ENCODE measurements around the gene MAPKAP1. TPM values are rescaled to one million over a fixed set of nuclear protein-coding genes. Genes with fewer than 3 reads are reported as not detected.

Gene MAPKAP1
- polyA plus RNA-seq, 1 donor, result 46.8 TPM

GRCh38 chr9:125611121-125611765 lies 95.8 kb downstream of the MAPKAP1 start:
- H3K9me3 ChIP-seq (ENCODE audit: control insufficient read depth, low read depth, low read length), result no peaks in the 10 kb centered on the region
- no peak for DNase-seq
- WGBS (ENCODE audit: insufficient coverage, low lambda C conversion rate), result 100% methylated on average over 1 of the region's 2 CpGs
- H3K36me3 ChIP-seq (ENCODE audit: control insufficient read depth, insufficient read depth, low read length), result no peaks in the 10 kb centered on the region
- no peak overlapping the region for H3K27ac ChIP-seq (ENCODE audit: low read length)
- H3K27me3 ChIP-seq (ENCODE audit: control insufficient read depth, insufficient read depth, low read length), result no peaks in the 10 kb centered on the region
- H3K4me3 ChIP-seq (ENCODE audit: low read length), result no peak overlapping the region
- no peaks in the 10 kb centered on the region for H3K4me1 ChIP-seq (ENCODE audit: control insufficient read depth, insufficient read depth, low read length)

- H3K4me3 ChIP-seq (ENCODE audit: low read length), result no peak overlapping the region
- WGBS (ENCODE audit: insufficient coverage, low lambda C conversion rate), result 100% methylated on average over 1 of the region's 1 CpG
- H3K9me3 ChIP-seq (ENCODE audit: control insufficient read depth, low read depth, low read length), result no peaks in the 10 kb centered on the region
- H3K27ac ChIP-seq (ENCODE audit: low read length), result no peak overlapping the region
- no peak for DNase-seq
- H3K4me1 ChIP-seq (ENCODE audit: control insufficient read depth, insufficient read depth, low read length), result no peaks in the 10 kb centered on the region
- no peaks in the 10 kb centered on the region for H3K27me3 ChIP-seq (ENCODE audit: control insufficient read depth, insufficient read depth, low read length)
- no peaks in the 10 kb centered on the region for H3K36me3 ChIP-seq (ENCODE audit: control insufficient read depth, insufficient read depth, low read length)
Measured at GRCh38 chr9:125609744-125610143, 97.3 kb downstream of the MAPKAP1 start.

- Histone ChIP-seq H3K27me3 (ENCODE audit: control insufficient read depth, insufficient read depth, low read length) (no peaks in the 10 kb centered on the region), H3K4me3 (ENCODE audit: low read length) (no peak overlapping the region), H3K9me3 (ENCODE audit: control insufficient read depth, low read depth, low read length) (no peaks in the 10 kb centered on the region), H3K36me3 (ENCODE audit: control insufficient read depth, insufficient read depth, low read length) (no peaks in the 10 kb centered on the region), H3K4me1 (ENCODE audit: control insufficient read depth, insufficient read depth, low read length) (peaks cover 3% of the 10 kb centered on the region), H3K27ac (ENCODE audit: low read length) (no peak overlapping the region)
- DNase-seq, result no peak
- 60% methylated on average over 1 of the region's 10 CpGs for WGBS (ENCODE audit: insufficient coverage, low lambda C conversion rate)
Measured at GRCh38 chr9:125608489-125609224, 98.4 kb downstream of the MAPKAP1 start.

GRCh38 chr9:125604196-125604595 lies 102.8 kb downstream of the MAPKAP1 start:
- Histone ChIP-seq H3K4me3 (ENCODE audit: low read length) (no peak overlapping the region), H3K27ac (ENCODE audit: low read length) (no peak overlapping the region), H3K9me3 (ENCODE audit: control insufficient read depth, low read depth, low read length) (no peaks in the 10 kb centered on the region), H3K27me3 (ENCODE audit: control insufficient read depth, insufficient read depth, low read length) (no peaks in the 10 kb centered on the region), H3K4me1 (ENCODE audit: control insufficient read depth, insufficient read depth, low read length) (peaks cover 13% of the 10 kb centered on the region), H3K36me3 (ENCODE audit: control insufficient read depth, insufficient read depth, low read length) (no peaks in the 10 kb centered on the region)
- no CpG with 5 or more reads among the region's 1 CpG for WGBS (ENCODE audit: insufficient coverage, low lambda C conversion rate)
- no peak for DNase-seq

GRCh38 chr9:125603478-125604021 lies 103.5 kb downstream of the MAPKAP1 start:
- peak overlapping the region; percentile 56 for H3K27ac ChIP-seq (ENCODE audit: low read length)
- H3K36me3 ChIP-seq (ENCODE audit: control insufficient read depth, insufficient read depth, low read length), result no peaks in the 10 kb centered on the region
- no peaks in the 10 kb centered on the region for H3K27me3 ChIP-seq (ENCODE audit: control insufficient read depth, insufficient read depth, low read length)
- 17% methylated on average over 1 of the region's 4 CpGs for WGBS (ENCODE audit: insufficient coverage, low lambda C conversion rate)
- no peaks in the 10 kb centered on the region for H3K9me3 ChIP-seq (ENCODE audit: control insufficient read depth, low read depth, low read length)
- no peak overlapping the region for H3K4me3 ChIP-seq (ENCODE audit: low read length)
- peaks cover 13% of the 10 kb centered on the region for H3K4me1 ChIP-seq (ENCODE audit: control insufficient read depth, insufficient read depth, low read length)
- DNase-seq, result peak; percentile 43 to 65

GRCh38 chr9:125601961-125602360 lies 105.0 kb downstream of the MAPKAP1 start:
- 100% methylated on average over 2 of the region's 7 CpGs for WGBS (ENCODE audit: insufficient coverage, low lambda C conversion rate)
- Histone ChIP-seq H3K4me1 (ENCODE audit: control insufficient read depth, insufficient read depth, low read length) (peaks cover 13% of the 10 kb centered on the region), H3K4me3 (ENCODE audit: low read length) (no peak overlapping the region), H3K27ac (ENCODE audit: low read length) (no peak overlapping the region), H3K9me3 (ENCODE audit: control insufficient read depth, low read depth, low read length) (no peaks in the 10 kb centered on the region), H3K36me3 (ENCODE audit: control insufficient read depth, insufficient read depth, low read length) (no peaks in the 10 kb centered on the region), H3K27me3 (ENCODE audit: control insufficient read depth, insufficient read depth, low read length) (no peaks in the 10 kb centered on the region)
- DNase-seq, result no peak

GRCh38 chr9:125600194-125600593 lies 106.8 kb downstream of the MAPKAP1 start:
- no peaks in the 10 kb centered on the region for H3K9me3 ChIP-seq (ENCODE audit: control insufficient read depth, low read depth, low read length)
- H3K27me3 ChIP-seq (ENCODE audit: control insufficient read depth, insufficient read depth, low read length), result no peaks in the 10 kb centered on the region
- WGBS (ENCODE audit: insufficient coverage, low lambda C conversion rate), result no CpG with 5 or more reads among the region's 1 CpG
- H3K4me3 ChIP-seq (ENCODE audit: low read length), result no peak overlapping the region
- peaks cover 13% of the 10 kb centered on the region for H3K4me1 ChIP-seq (ENCODE audit: control insufficient read depth, insufficient read depth, low read length)
- H3K27ac ChIP-seq (ENCODE audit: low read length), result peak overlapping the region; percentile 51
- peak; percentile 49 to 78 for DNase-seq
- no peaks in the 10 kb centered on the region for H3K36me3 ChIP-seq (ENCODE audit: control insufficient read depth, insufficient read depth, low read length)

DNA sequence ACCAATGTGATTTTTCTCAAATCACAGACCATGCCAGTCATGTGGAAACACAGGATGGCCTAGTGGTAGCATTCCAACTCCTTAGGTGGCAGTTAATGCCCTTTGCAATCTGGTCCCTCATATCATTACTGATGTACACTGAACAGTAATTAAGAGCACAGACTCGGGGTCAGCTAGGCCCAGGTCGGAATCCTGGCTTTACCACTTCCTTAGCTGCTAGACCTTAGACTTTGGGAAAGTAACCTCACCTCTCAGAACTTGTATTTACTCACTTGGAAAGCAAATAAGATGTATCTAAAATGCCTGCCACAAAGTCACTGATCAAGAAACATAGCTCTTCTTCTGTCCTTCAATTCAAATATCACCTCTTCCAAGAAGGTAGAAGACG lies 112.8 kb downstream of the MAPKAP1 start:
- peak; percentile 13 to 61 for DNase-seq
- 36% methylated on average over 1 of the region's 3 CpGs for WGBS (ENCODE audit: insufficient coverage, low lambda C conversion rate)
- H3K27ac ChIP-seq (ENCODE audit: low read length), result no peak overlapping the region
- H3K9me3 ChIP-seq (ENCODE audit: control insufficient read depth, low read depth, low read length), result no peaks in the 10 kb centered on the region
- H3K27me3 ChIP-seq (ENCODE audit: control insufficient read depth, insufficient read depth, low read length), result no peaks in the 10 kb centered on the region
- H3K36me3 ChIP-seq (ENCODE audit: control insufficient read depth, insufficient read depth, low read length), result no peaks in the 10 kb centered on the region
- H3K4me3 ChIP-seq (ENCODE audit: low read length), result no peak overlapping the region
- peaks cover 8% of the 10 kb centered on the region for H3K4me1 ChIP-seq (ENCODE audit: control insufficient read depth, insufficient read depth, low read length)

DNA sequence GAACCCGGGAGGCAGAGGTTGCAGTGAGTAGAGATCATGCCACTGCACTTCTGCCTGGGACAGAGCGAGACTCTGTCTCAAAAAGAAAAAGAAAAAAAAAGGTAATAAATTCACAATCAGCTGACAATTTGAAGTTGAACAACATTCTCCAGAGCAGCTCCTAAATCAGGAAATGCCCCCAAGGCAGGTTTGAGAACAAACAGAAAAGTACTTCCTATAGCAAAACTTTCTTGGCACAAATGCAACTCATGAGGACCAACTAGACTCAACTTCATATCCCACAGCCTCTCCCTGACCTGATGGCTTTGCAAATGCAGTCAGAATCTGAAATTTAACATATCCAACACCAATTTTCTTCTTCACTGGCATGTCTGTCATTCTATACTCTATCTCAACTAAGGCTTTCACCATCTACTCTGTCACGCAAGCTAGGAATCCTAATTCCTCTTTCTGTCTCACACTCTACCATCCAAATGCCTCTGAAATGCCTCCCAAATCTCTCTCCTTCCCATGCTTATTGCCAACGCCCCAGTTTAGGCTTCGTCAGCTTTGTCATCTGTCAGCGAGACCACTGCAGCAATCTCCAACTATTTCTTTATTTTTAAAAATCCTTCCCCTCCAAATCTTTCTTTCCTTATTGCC lies 113.3 kb downstream of the MAPKAP1 start:
- Histone ChIP-seq H3K27me3 (ENCODE audit: control insufficient read depth, insufficient read depth, low read length) (no peaks in the 10 kb centered on the region), H3K36me3 (ENCODE audit: control insufficient read depth, insufficient read depth, low read length) (no peaks in the 10 kb centered on the region), H3K27ac (ENCODE audit: low read length) (no peak overlapping the region), H3K9me3 (ENCODE audit: control insufficient read depth, low read depth, low read length) (no peaks in the 10 kb centered on the region), H3K4me3 (ENCODE audit: low read length) (no peak overlapping the region), H3K4me1 (ENCODE audit: control insufficient read depth, insufficient read depth, low read length) (peaks cover 8% of the 10 kb centered on the region)
- 87% methylated on average over 4 of the region's 6 CpGs for WGBS (ENCODE audit: insufficient coverage, low lambda C conversion rate)
- no peak for DNase-seq

DNA sequence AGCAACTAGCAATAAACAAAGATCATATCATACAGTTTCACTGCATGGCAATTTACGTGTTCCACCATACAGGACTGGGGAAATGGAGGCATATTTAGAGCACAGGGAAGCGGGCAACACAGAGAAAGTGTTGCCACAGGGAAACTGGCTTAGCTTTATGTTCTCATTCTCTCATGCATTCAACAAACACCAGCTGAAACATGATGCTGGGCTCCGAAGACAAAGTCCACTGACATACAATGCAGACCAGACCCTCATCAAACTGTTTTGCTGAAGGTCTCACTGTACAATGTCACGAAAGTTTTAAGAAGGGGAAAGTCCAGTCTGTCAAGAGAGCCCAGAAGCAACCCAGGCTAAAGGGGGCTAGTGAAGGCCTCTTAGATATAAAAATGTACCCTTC lies 115.1 kb downstream of the MAPKAP1 start:
- WGBS (ENCODE audit: insufficient coverage, low lambda C conversion rate), result no CpG with 5 or more reads among the region's 4 CpGs
- Histone ChIP-seq H3K36me3 (ENCODE audit: control insufficient read depth, insufficient read depth, low read length) (no peaks in the 10 kb centered on the region), H3K27ac (ENCODE audit: low read length) (no peak overlapping the region), H3K4me1 (ENCODE audit: control insufficient read depth, insufficient read depth, low read length) (peaks cover 8% of the 10 kb centered on the region), H3K9me3 (ENCODE audit: control insufficient read depth, low read depth, low read length) (no peaks in the 10 kb centered on the region), H3K27me3 (ENCODE audit: control insufficient read depth, insufficient read depth, low read length) (no peaks in the 10 kb centered on the region), H3K4me3 (ENCODE audit: low read length) (no peak overlapping the region)
- no peak for DNase-seq
